ENCODE measurements around the gene TSTD1. TPM values are rescaled to one million over a fixed set of nuclear protein-coding genes. Genes with fewer than 3 reads are reported as not detected.

Gene TSTD1
- total and polyA plus RNA-seq, 7 donors, result 10.5 to 609 (median 46.4) TPM

DNA sequence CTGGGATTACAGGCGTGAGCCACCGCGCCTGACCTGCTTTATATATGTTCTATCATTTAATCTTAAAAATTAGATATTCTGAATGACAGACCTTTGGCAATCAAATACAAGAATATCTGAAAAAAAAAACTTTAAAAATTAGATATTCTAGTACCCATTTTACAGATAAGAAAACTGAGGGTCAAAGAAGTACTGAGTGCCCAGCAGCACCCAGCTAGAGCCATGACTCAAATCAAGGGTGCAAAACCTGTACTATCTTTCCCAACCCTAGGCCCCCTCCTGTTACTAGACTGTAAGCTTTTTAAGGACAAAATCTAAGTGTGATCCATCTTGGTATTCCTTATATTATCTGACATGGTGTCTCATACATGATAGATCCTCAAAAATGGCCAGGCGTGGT, 22.7 kb upstream of the TSTD1 start:
- no peak overlapping the region for H3K4me3 ChIP-seq
- H3K27ac ChIP-seq, result no peak overlapping the region
- TF ChIP-seq EP300 (IDR thresholded peaks at IDR 0.05) (no peak), POLR2AphosphoS5 (IDR thresholded peaks at IDR 0.05) (no peak), POLR2A (IDR thresholded peaks at IDR 0.05) (no peak)
- TF ChIP-seq, protein P1, sequence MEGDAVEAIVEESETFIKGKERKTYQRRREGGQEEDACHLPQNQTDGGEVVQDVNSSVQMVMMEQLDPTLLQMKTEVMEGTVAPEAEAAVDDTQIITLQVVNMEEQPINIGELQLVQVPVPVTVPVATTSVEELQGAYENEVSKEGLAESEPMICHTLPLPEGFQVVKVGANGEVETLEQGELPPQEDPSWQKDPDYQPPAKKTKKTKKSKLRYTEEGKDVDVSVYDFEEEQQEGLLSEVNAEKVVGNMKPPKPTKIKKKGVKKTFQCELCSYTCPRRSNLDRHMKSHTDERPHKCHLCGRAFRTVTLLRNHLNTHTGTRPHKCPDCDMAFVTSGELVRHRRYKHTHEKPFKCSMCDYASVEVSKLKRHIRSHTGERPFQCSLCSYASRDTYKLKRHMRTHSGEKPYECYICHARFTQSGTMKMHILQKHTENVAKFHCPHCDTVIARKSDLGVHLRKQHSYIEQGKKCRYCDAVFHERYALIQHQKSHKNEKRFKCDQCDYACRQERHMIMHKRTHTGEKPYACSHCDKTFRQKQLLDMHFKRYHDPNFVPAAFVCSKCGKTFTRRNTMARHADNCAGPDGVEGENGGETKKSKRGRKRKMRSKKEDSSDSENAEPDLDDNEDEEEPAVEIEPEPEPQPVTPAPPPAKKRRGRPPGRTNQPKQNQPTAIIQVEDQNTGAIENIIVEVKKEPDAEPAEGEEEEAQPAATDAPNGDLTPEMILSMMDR (IDR thresholded peaks at IDR 0.05), result no peak
- no peaks in the 10 kb centered on the region for H3K9me3 ChIP-seq
- peaks cover 0 to 15% (median 0%) of the 10 kb centered on the region in 3 donors for H3K27me3 ChIP-seq
- no peaks in the 10 kb centered on the region for H3K36me3 ChIP-seq
- intact Hi-C loops (cut with DNase I), result no loop called here
- no peak for DNase-seq
- no peaks in the 10 kb centered on the region for H3K4me1 ChIP-seq
- WGBS, 2 donors, result 90 to 94% methylated on average over 4 of the region's 4 CpGs

DNA sequence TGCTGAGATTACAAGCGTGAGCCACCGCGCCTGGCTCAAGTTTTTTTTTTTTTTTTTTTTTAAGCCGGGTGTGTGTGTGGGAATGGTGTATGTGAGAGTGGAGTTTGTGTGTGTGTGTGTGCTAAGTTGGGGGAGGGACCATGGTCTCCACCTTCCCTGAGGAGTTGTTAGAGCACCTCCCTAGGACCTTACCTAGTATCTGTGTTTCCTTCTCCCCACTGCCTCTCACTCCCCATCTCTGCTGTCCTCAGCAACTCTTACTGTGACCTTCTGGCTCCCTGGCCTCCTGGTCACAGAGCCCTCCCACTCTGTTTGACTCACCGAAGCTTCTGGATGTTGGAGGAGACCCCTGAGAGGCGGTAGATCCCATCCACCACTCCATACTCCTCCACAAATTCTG, 20.5 kb upstream of the TSTD1 start:
- 66 to 85% methylated on average over 6 of the region's 6 CpGs for WGBS, 2 donors
- intact Hi-C loops (cut with DNase I), result no loop called here
- Histone ChIP-seq H3K4me3 (no peak overlapping the region), H3K4me1 (no peaks in the 10 kb centered on the region), H3K9me3 (no peaks in the 10 kb centered on the region), H3K36me3 (no peaks in the 10 kb centered on the region), H3K27me3 (peaks cover 0 to 23% (median 5%) of the 10 kb centered on the region in 3 donors), H3K27ac (no peak overlapping the region)
- TF ChIP-seq, protein P1 (IDR thresholded peaks at IDR 0.05), result no peak
- TF ChIP-seq EP300 (IDR thresholded peaks at IDR 0.05) (no peak), POLR2A (IDR thresholded peaks at IDR 0.05) (no peak), POLR2AphosphoS5 (IDR thresholded peaks at IDR 0.05) (no peak)
- DNase-seq, result no peak

DNA sequence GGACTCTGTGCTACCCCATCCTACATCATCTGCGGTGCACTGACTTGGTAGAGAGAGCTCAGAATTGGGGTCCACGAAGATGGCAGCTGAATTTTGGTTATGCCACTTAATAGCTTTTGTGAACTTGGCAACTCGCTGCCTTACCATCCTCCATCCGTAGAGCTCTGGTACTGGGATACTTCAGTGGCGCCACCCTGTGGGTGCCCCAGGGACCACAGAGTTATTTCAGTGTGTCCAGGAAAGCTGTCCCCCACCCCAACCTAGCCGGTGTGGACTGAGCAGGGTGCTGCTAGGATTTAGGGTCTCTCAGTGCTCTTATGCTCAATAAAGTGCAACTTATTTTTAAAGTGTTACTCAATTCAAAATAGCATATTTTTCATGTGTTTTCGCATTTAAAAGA, 16.0 kb upstream of the TSTD1 start:
- H3K27me3 ChIP-seq, result peaks cover 0 to 18% (median 5%) of the 10 kb centered on the region in 3 donors

DNA sequence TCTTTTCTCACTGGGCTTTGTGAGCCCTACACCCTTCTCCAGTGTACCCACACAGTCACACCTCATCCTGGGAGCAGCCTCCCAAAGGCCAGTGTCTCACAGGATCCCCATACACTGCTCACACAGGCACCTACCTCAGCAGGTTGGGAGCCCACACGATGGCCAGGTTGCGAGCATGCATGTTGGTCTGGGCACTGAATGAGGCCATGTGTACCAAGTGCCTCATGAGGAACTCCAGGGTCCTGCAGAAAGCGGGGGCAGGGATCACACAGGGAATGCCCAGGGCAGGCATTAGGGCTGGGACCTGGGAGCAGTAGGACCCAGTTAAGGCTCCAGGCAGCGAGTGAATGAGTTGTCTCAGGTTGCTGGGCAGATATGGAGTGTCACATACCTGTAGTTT, 15.5 kb upstream of the TSTD1 start:
- Histone ChIP-seq H3K4me1 (no peaks in the 10 kb centered on the region), H3K36me3 (no peaks in the 10 kb centered on the region), H3K4me3 (no peak overlapping the region), H3K27me3 (peaks cover 0 to 18% (median 5%) of the 10 kb centered on the region in 3 donors), H3K9me3 (no peaks in the 10 kb centered on the region), H3K27ac (no peak overlapping the region)
- TF ChIP-seq EP300 (IDR thresholded peaks at IDR 0.05) (no peak), POLR2AphosphoS5 (IDR thresholded peaks at IDR 0.05) (no peak), POLR2A (IDR thresholded peaks at IDR 0.05) (no peak)
- TF ChIP-seq, protein P1 (IDR thresholded peaks at IDR 0.05), result no peak
- intact Hi-C loops (cut with DNase I), result no loop called here
- 91 to 92% methylated on average over 4 of the region's 4 CpGs for WGBS, 2 donors
- no peak for DNase-seq

More for the DNA sequence above, 16.0 kb upstream of the TSTD1 start:
- intact Hi-C loops (cut with DNase I), result no loop called here
- Histone ChIP-seq H3K4me1 (no peaks in the 10 kb centered on the region), H3K9me3 (no peaks in the 10 kb centered on the region), H3K4me3 (no peak overlapping the region), H3K27ac (no peak overlapping the region), H3K36me3 (no peaks in the 10 kb centered on the region)
- DNase-seq, result no peak
- WGBS, 2 donors, result 79 to 90% methylated on average over 7 of the region's 7 CpGs
- TF ChIP-seq, protein P1 (IDR thresholded peaks at IDR 0.05), result no peak
- TF ChIP-seq EP300 (IDR thresholded peaks at IDR 0.05) (no peak), POLR2A (IDR thresholded peaks at IDR 0.05) (no peak), POLR2AphosphoS5 (IDR thresholded peaks at IDR 0.05) (no peak)

DNA sequence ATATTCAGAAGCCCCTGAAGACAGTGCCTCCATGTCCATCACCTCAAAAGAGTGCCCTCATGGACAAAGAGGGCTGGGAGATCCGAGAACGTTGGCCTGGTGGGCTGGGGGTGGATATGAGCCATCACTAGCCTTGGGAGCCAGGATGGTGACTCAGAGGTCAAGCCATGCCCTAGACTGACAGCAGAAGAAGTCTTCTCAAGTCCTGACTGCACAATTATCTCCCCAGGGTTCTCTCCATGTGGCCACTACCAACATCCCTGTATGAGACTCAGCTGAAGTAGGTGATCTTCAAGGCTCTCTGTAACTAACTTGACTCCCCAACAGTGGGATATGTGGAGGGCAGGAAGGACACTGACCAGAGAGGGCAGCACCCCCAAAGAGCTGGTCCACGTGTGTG, 14.1 kb upstream of the TSTD1 start:
- Histone ChIP-seq H3K27ac (no peak overlapping the region), H3K36me3 (no peaks in the 10 kb centered on the region), H3K9me3 (no peaks in the 10 kb centered on the region), H3K27me3 (peaks cover 0 to 18% (median 5%) of the 10 kb centered on the region in 3 donors), H3K4me3 (no peak overlapping the region), H3K4me1 (no peaks in the 10 kb centered on the region)
- 84 to 87% methylated on average over 3 of the region's 3 CpGs for WGBS, 2 donors
- DNase-seq, result no peak
- intact Hi-C loops (cut with DNase I), result no loop called here
- TF ChIP-seq, protein P1 (IDR thresholded peaks at IDR 0.05), result no peak
- no peak for TF ChIP-seq EP300 (IDR thresholded peaks at IDR 0.05)
- no peak for TF ChIP-seq POLR2A (IDR thresholded peaks at IDR 0.05)
- TF ChIP-seq POLR2AphosphoS5 (IDR thresholded peaks at IDR 0.05), result no peak
